Skeletal muscle tissue (tissue), 4 donors: ENCODE data around the gene SCLT1. TPM values are rescaled to one million over a fixed set of nuclear protein-coding genes. Genes with fewer than 3 reads are reported as not detected.
A peak's percentile ranks its signal among the peaks of the same experiment; 100 is the strongest.
"Not testable (repeated sequence)": the region's sequence is repeated elsewhere in the genome, so short reads cannot be mapped to it uniquely, and the experiment has no call there.

Experiments
- H3K27ac ChIP-seq: one replicate; pipeline ENCODE4 v1.7.0; 2013; ENCODE audit warnings: mild to moderate bottlenecking, low read depth, low read length, inconsistent platforms
- H3K27me3 ChIP-seq, 3 donors: one replicate each; pipeline ENCODE4 v1.7.0; 2013; ENCODE audit warnings: low read length in 3 of 3; ENCODE audit not compliant: control insufficient read depth in 3 of 3, insufficient read depth in 3 of 3
- H3K36me3 ChIP-seq, 3 donors: one replicate each; pipeline ENCODE4 v1.7.0; 2013; ENCODE audit warnings: low read length in 3 of 3; ENCODE audit not compliant: control insufficient read depth in 3 of 3, insufficient read depth in 3 of 3
- H3K4me1 ChIP-seq, 3 donors: one replicate each; pipeline ENCODE4 v1.7.0; 2013; ENCODE audit warnings: low read length in 3 of 3, mild to moderate bottlenecking in 3 of 3; ENCODE audit not compliant: control insufficient read depth in 3 of 3, insufficient read depth in 3 of 3
- H3K4me3 ChIP-seq, 3 donors: one replicate each; pipeline ENCODE4 v1.7.0; 2013; ENCODE audit warnings: low read length in 3 of 3
- H3K9ac ChIP-seq, 3 donors: one replicate each; pipeline ENCODE4 v1.7.0; 2013; ENCODE audit warnings: low read length in 3 of 3, mild to moderate bottlenecking in 3 of 3, moderate library complexity in 2 of 3, low read depth in 1 of 3
- H3K9me3 ChIP-seq, 3 donors: one replicate each; pipeline ENCODE4 v1.7.0; 2013; ENCODE audit warnings: low read length in 3 of 3; ENCODE audit not compliant: control insufficient read depth in 3 of 3
- total RNA-seq: library from RNA; depleted of rRNA; stranded (reverse); fragments of >200 nt; gene quantifications from one replicate; pipeline ENCODE4 v1.2.3, GENCODE V29; 2014
- donor health status: Osteomylitis.

Gene SCLT1
- total RNA-seq = 39.7 TPM

DNA sequence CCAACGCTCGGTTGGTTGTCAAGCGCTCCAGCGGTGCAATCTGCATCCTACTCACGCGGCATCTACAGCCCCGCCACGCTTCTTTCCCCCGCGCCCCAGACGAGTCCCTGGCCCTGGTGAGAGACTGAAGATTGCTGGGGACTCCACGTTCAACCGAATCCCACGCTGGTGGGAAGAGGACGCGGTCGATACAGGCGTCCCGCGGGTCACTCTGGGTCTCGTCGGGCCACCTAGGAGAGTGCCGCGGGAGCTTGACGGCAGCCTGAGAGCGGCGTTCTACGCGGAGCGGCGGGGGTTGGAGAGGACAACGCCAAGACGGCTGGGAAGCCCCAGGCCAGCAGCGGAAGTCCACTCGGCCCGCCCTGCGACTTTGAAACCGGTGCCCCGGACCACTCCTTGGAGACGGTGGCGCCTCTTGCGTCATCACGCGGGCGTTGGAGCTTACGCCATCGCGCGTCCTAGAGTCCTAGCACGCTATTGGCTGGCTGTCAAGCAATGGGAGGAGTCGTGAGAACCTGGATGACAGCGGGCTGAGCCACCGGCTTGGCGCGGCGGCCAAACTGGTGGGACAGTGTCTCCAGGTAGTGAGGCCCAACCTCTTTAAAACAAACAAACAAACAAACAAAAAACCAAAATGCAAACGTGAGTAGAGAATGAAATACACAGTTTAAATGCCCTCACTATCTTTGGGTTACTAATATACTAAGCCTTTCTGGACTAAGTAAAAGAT lies at the start of gene SCLT1:
Gene SCLT1, minus strand, starts transcription at position 349 of the 730 bp plus-strand sequence. CDS start 436 bp downstream, outside the sequence.
- Histone ChIP-seq H3K4me1 (peaks cover 10 to 14% (median 11%) of the 10 kb centered on the region in 3 donors), H3K9ac (peak within 1 kb of the TSS; percentile 85 to 89 (median 87)), H3K27me3 (no peaks in the 10 kb centered on the region), H3K9me3 (no peaks in the 10 kb centered on the region), H3K36me3 (no peaks in the 10 kb centered on the region), H3K4me3 (peak within 1 kb of the TSS; percentile 92 to 96 (median 94)), H3K27ac (peak within 1 kb of the TSS; percentile 88)

GRCh38 chr4:129140521-129140920 lies 47.2 kb upstream of the SCLT1 start:
- no peak overlapping the region for H3K9ac ChIP-seq
- no peaks in the 10 kb centered on the region for H3K27me3 ChIP-seq
- peaks cover 0 to 2% (median 0%) of the 10 kb centered on the region in 3 donors for H3K9me3 ChIP-seq
- no peak overlapping the region for H3K4me3 ChIP-seq
- no peak overlapping the region for H3K27ac ChIP-seq
- H3K4me1 ChIP-seq = no peaks in the 10 kb centered on the region
- no peaks in the 10 kb centered on the region for H3K36me3 ChIP-seq

DNA sequence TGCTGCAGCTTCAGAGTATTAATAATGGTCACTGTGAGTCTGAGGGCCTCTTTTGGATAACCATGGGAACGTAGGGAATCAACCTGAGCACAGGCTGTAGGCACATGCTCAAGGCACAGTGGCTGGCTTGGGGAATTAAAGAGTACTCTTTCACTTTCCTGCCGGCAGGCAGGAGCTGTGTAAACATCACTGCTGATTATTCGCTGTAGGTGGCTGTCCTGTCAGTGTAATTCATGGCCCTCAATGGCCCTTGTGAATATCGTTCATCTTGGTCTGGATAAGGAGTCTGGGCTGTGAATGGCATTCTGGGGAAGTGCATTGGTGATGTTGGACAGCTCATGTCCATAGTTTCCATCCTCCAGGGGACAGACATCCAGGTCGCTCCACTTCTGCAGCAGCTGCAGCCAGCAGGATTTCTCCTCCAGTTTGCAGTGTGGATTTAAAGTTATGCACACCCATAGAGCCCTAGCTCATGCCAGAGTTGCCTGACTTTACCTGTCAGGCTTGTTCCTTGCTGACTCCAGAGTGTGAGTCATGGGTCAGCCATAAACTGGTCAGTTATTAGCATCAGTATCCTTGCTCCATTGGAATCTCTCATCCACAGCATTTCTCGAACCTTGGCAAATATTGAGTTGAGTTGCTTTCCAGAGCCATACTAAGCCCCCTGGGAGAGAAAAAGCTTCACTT lies 45.6 kb upstream of the SCLT1 start:
- H3K27me3 ChIP-seq = no peaks in the 10 kb centered on the region
- no peak overlapping the region for H3K9ac ChIP-seq
- no peak overlapping the region for H3K27ac ChIP-seq
- H3K4me1 ChIP-seq = no peaks in the 10 kb centered on the region
- H3K36me3 ChIP-seq = no peaks in the 10 kb centered on the region
- H3K9me3 ChIP-seq = peaks cover 0 to 2% (median 0%) of the 10 kb centered on the region in 3 donors
- H3K4me3 ChIP-seq = no peak overlapping the region

DNA sequence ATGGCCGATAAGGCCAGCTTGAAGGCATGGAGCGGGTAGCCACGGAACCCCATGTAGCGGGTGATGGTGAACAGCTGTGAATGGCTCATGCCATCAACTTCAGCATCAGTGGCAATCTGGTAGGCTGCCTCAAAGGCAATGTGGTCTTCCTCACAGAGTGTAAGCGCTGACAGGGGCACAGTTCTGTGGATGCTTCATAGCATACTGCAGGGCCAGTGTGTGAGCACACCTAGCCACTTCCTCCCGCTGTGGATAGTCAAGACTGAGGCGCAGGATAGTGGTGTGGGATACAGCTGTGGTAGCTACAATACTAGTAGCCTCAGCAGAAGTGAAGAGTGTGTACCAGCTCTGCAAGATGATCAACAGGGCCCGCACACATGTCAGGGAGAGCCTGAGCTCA lies 43.1 kb upstream of the SCLT1 start:
- Histone ChIP-seq H3K27me3 (no peaks in the 10 kb centered on the region), H3K9ac (no peak overlapping the region), H3K9me3 (peaks cover 0 to 2% (median 0%) of the 10 kb centered on the region in 3 donors), H3K27ac (no peak overlapping the region), H3K4me3 (no peak overlapping the region), H3K36me3 (no peaks in the 10 kb centered on the region), H3K4me1 (no peaks in the 10 kb centered on the region)

DNA sequence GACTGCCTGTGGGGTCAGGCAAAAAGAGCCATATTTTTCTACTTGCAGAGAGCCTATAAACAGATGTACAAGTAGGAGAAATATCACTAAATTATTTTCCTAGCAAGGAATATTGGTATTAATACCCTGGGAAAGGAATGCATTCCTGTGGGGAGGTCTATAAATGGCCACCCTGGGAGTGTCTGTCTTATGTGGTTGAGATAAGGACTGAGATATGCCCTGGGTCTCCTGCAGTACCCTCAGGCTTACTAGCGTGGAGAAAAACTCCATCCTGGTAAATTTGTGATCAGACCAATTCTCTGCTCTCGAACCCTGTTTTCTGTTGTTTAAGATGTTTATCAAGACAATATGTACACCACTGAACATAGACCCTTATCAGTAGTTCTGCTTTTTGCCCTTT lies 38.0 kb upstream of the SCLT1 start:
- Histone ChIP-seq H3K4me1 (no peaks in the 10 kb centered on the region), H3K36me3 (no peaks in the 10 kb centered on the region), H3K27ac (no peak overlapping the region), H3K27me3 (no peaks in the 10 kb centered on the region), H3K4me3 (no peak overlapping the region), H3K9ac (no peak overlapping the region), H3K9me3 (peaks cover 0 to under 1% (median 0%) of the 10 kb centered on the region in 3 donors)

DNA sequence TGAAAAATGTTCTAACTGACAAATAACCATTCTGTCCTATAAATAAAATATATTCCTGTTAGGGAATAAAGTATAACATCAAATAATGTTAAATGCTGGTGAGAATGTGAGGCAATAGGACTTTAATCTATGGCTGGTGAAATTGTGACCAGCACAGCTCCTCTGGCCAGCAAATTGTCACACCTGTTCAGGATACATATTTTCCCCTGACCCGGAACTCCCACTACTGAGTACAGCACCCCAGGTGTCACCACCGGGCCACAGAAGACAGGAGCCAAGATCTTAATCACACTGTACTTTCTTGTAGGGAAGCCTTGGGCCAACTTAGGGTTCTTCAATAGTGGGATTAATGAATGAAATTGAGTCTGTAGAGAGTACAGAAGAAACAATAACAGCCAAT lies 35.8 kb upstream of the SCLT1 start:
- H3K4me3 ChIP-seq = no peak overlapping the region

GRCh38 chr4:129126614-129127013 lies 33.3 kb upstream of the SCLT1 start:
- not testable (repeated sequence) for H3K9ac ChIP-seq, H3K9me3 ChIP-seq, H3K27me3 ChIP-seq, H3K4me1 ChIP-seq, H3K4me3 ChIP-seq, H3K27ac ChIP-seq, H3K36me3 ChIP-seq

More for the DNA sequence above, 35.8 kb upstream of the SCLT1 start:
- Histone ChIP-seq H3K27me3 (no peaks in the 10 kb centered on the region), H3K4me1 (no peaks in the 10 kb centered on the region), H3K27ac (no peak overlapping the region), H3K36me3 (no peaks in the 10 kb centered on the region), H3K9me3 (no peaks in the 10 kb centered on the region), H3K9ac (no peak overlapping the region)

DNA sequence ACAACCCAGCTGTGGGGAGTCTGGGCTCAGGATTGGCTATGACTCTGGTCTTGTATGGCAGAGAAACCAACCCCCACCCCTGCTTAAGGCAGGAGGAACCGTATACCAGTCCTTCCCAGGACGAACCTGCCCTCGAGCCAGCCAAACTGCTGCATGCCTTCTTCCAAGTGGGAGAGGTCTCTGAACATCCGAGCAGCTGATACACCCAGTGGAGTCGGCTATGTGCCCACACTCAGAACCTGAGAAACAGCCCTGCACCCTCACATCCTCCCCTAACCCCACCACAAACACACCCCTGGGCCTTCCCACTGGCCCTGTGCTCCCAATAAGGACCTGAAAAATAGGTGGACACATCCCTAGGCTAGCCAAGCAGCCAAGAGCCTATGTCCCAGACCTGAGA lies 24.4 kb upstream of the SCLT1 start:
- Histone ChIP-seq H3K36me3 (no peaks in the 10 kb centered on the region), H3K9me3 (no peaks in the 10 kb centered on the region)

DNA sequence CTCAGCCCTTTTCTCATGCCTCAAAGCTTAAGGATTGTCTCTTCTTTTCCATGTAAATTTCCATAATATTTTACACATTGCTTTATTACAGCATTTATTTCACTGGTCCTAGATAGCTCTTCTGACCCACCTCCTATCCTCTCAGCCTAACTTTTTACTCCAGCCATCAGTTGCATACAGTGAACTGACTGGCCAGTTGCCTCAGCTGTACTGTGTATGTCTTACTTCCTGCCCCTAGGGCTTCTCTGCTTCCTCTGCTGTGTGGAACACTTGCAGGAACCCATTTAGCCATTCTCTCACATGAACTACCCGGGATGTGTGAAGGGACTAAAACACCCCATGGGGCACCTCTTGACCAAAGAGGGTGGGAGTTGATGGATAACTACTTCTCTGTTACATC lies 20.6 kb upstream of the SCLT1 start:
- Histone ChIP-seq H3K36me3 (peaks cover 0 to 7% (median 6%) of the 10 kb centered on the region in 3 donors), H3K9me3 (no peaks in the 10 kb centered on the region), H3K27me3 (no peaks in the 10 kb centered on the region), H3K4me3 (no peak overlapping the region), H3K9ac (no peak overlapping the region), H3K4me1 (no peaks in the 10 kb centered on the region), H3K27ac (no peak overlapping the region)

More for the DNA sequence above, 24.4 kb upstream of the SCLT1 start:
- Histone ChIP-seq H3K4me3 (no peak overlapping the region), H3K27ac (no peak overlapping the region), H3K9ac (no peak overlapping the region), H3K4me1 (no peaks in the 10 kb centered on the region), H3K27me3 (no peaks in the 10 kb centered on the region)

DNA sequence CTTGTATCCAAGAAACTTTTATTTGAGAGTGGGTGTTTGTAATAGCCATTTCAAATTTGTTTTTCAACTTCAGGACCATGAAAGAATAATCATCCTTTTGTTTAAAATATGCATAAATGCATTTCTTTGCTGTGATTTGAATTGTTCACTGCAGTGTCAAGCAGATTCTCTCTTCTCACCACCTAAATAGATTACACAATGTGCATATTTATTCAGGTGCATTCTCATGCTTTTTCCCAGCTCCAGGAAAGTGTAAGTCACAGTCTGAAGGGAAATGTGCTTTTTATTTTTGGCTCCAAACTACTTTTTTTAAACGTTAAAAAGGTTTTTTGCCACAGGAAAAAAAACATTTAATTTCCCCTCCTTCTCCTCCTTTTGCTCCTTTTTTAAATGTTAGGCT lies 20.1 kb upstream of the SCLT1 start:
- Histone ChIP-seq H3K36me3 (peaks cover 0 to 8% (median 6%) of the 10 kb centered on the region in 3 donors), H3K4me1 (no peaks in the 10 kb centered on the region), H3K9me3 (no peaks in the 10 kb centered on the region), H3K9ac (no peak overlapping the region), H3K27me3 (no peaks in the 10 kb centered on the region), H3K27ac (no peak overlapping the region), H3K4me3 (no peak overlapping the region)
